Smooth muscle cell (in vitro differentiated cells): ENCODE measurements around the gene KRT13. TPM values are rescaled to one million over a fixed set of nuclear protein-coding genes. Genes with fewer than 3 reads are reported as not detected.

ENCODE experiments used
- DNase-seq: peaks from one replicate; lab custom pipeline; 2025; ENCODE audit not compliant: unreplicated experiment; lab: John Stamatoyannopoulos, UW
- H2AFZ ChIP-seq: fragments of 200-600 bp; sonication (generic); 2 replicates; pipeline ENCODE4 v1.6.0; 2016; ENCODE audit warnings: antibody characterized with exemption, low read depth, mild to moderate bottlenecking
- H3F3A ChIP-seq: fragments of 200-600 bp; sonication (generic); 2 replicates; pipeline ENCODE4 v1.6.0; 2017; ENCODE audit warnings: antibody characterized with exemption, low read depth
- H3K27ac ChIP-seq: fragments of 200-600 bp; sonication (generic); 2 replicates; pipeline ENCODE4 v1.5.1; 2016; ENCODE audit warnings: low read depth, mild to moderate bottlenecking
- H3K27me3 ChIP-seq: fragments of 200-600 bp; sonication (generic); 2 replicates; pipeline ENCODE4 v1.6.1; 2016; ENCODE audit warnings: low read depth, mild to moderate bottlenecking
- H3K36me3 ChIP-seq: fragments of 200-600 bp; sonication (generic); 2 replicates; pipeline ENCODE4 v1.5.1; 2016; ENCODE audit warnings: low read depth
- H3K4me1 ChIP-seq: fragments of 200-600 bp; sonication (generic); 2 replicates; pipeline ENCODE4 v1.5.1; 2016; ENCODE audit warnings: low read depth
- H3K4me2 ChIP-seq: fragments of 200-600 bp; sonication (generic); 2 replicates; pipeline ENCODE4 v1.6.0; 2016; ENCODE audit warnings: mild to moderate bottlenecking
- H3K4me3 ChIP-seq: fragments of 200-600 bp; sonication (generic); 2 replicates; pipeline ENCODE4 v1.5.1; 2016; ENCODE audit warnings: mild to moderate bottlenecking
- H3K79me2 ChIP-seq: fragments of 200-600 bp; sonication (generic); 2 replicates; pipeline ENCODE4 v1.6.0; 2016; ENCODE audit warnings: low read depth, mild to moderate bottlenecking
- H3K9ac ChIP-seq: fragments of 200-600 bp; sonication (generic); 2 replicates; pipeline ENCODE4 v1.6.0; 2016; ENCODE audit warnings: low read depth
- H3K9me3 ChIP-seq: fragments of 200-600 bp; sonication (generic); replicated peaks from 2 replicates; pipeline ENCODE4 v1.5.1; 2016; ENCODE audit warnings: low read depth
- H4K20me1 ChIP-seq: fragments of 200-600 bp; sonication (generic); 2 replicates; pipeline ENCODE4 v1.6.0; 2016; ENCODE audit warnings: low read depth
- WGBS: methylation state at CpG from one replicate; pipeline ENCODE4 v1.1.7; 2016; ENCODE audit warnings: low lambda C conversion rate; 5-methylcytosine and 5-hydroxymethylcytosine counted together
- polyA plus RNA-seq: library from polyadenylated mRNA; unstranded; fragments of >200 nt; fragmentation: Nextera tagmentation; extraction: Ambion mirVana; gene quantifications from 2 replicates; pipeline ENCODE4 v1.2.1, GENCODE V29; 2016
- total RNA-seq: library from RNA; depleted of rRNA; stranded (reverse); fragments of >200 nt; gene quantifications from 2 replicates; pipeline ENCODE4 v1.2.3, GENCODE V29; 2014
- TF ChIP-seq, protein P1 (sequence below): fragments of 200-600 bp; sonication (generic); IDR thresholded peaks from 2 replicates; pipeline ENCODE4 v1.5.1; 2017; ENCODE audit warnings: borderline replicate concordance, mild to moderate bottlenecking, antibody characterized with exemption; ENCODE audit not compliant: insufficient read depth, poor library complexity, severe bottlenecking

KRT13 gene
- total and polyA plus RNA-seq, 2 experiments from 2014 or later, result 3.8 to 5.2 TPM

DNA sequence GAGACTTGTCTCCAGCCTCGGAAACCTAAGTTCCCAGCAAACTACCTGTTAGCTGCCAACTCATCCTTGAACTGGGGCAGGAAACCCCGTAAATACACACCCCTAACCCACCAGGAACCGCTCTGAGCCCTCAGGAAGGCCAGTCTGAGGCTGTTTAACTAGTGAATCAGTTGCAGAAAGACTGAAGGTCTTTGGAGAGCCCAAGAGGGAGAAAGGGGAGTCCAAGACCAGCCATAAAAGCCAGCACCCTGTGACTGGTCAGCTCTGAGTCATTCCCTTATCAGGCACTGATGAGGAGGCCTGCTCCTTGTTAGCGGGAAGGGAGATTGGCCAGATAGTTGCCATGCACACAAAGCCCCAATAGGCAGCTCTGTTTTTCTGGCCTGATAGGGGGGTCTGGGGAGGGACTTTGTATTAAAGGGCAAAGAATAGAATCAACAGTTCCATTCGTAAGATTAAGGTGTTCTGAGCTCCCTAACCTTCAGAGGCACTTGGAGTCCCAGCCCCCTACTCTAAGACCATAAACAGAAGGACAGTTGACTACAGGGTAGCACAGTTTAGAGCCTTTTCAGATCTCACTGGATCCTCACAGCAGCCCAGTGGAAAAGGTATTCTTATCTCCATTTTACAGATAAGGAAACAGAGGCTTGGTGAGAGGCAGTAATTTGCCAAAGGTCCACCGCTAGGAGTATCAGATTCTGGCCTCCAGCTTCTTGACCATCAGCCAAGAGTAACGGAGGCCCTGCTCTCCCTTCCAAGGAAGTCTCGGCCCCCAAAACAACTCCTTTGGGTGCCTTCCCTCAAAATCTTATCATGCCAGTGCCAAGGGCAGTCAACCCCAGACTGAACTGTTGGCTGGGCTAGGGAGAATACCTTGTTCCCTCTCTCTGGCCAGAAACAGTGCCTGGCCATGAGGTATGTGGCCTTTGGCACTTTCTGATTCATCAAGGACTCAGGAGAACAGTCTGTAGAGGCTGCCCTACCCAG, 24.9 kb upstream of the KRT13 start:
- 20% methylated on average over 8 of the region's 8 CpGs for WGBS
- peaks cover 7% of the 10 kb centered on the region for H3F3A ChIP-seq
- H3K4me2 ChIP-seq, result peak overlapping the region; percentile 68
- H3K79me2 ChIP-seq, result peaks cover 9% of the 10 kb centered on the region
- no peak overlapping the region for H3K4me3 ChIP-seq
- peaks cover 34% of the 10 kb centered on the region for H3K4me1 ChIP-seq
- peak overlapping the region; percentile 79 for H3K9ac ChIP-seq
- TF ChIP-seq, protein P1, sequence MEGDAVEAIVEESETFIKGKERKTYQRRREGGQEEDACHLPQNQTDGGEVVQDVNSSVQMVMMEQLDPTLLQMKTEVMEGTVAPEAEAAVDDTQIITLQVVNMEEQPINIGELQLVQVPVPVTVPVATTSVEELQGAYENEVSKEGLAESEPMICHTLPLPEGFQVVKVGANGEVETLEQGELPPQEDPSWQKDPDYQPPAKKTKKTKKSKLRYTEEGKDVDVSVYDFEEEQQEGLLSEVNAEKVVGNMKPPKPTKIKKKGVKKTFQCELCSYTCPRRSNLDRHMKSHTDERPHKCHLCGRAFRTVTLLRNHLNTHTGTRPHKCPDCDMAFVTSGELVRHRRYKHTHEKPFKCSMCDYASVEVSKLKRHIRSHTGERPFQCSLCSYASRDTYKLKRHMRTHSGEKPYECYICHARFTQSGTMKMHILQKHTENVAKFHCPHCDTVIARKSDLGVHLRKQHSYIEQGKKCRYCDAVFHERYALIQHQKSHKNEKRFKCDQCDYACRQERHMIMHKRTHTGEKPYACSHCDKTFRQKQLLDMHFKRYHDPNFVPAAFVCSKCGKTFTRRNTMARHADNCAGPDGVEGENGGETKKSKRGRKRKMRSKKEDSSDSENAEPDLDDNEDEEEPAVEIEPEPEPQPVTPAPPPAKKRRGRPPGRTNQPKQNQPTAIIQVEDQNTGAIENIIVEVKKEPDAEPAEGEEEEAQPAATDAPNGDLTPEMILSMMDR, result no peak
- no peak for DNase-seq
- no peaks in the 10 kb centered on the region for H3K27me3 ChIP-seq
- H3K27ac ChIP-seq, result peak overlapping the region; percentile 92
- no peaks in the 10 kb centered on the region for H3K36me3 ChIP-seq
- no peaks in the 10 kb centered on the region for H3K9me3 ChIP-seq
- no peak overlapping the region for H2AFZ ChIP-seq
- peaks cover 22% of the 10 kb centered on the region for H4K20me1 ChIP-seq

DNA sequence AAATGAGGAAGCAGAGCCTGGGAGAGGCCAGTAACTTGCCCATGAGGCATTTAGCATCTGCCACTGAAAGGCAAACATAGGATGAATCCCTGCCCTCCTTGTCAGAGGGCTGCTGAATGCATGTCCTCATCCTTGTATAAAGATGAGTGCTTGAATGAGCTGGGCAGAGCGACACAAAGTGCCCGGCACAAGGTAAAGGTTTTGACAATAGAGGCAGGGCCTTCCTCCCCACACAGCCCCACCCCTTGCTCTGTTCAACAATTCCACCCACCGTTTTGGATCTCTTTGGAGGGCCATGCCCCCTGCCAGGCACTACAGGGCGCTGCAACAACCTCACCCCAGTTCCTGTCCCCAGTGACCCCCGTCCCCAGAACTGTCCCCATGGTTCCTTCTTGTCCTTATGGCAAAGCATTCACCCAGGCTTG, 24.1 kb upstream of the KRT13 start:
- H3K4me2 ChIP-seq, result peak overlapping the region; percentile 68
- H3K36me3 ChIP-seq, result no peaks in the 10 kb centered on the region
- peak overlapping the region; percentile 13 for H3K9ac ChIP-seq
- no peaks in the 10 kb centered on the region for H3K27me3 ChIP-seq
- peaks cover 7% of the 10 kb centered on the region for H3F3A ChIP-seq
- peaks cover 31% of the 10 kb centered on the region for H4K20me1 ChIP-seq
- H3K4me1 ChIP-seq, result peaks cover 34% of the 10 kb centered on the region
- H3K9me3 ChIP-seq, result no peaks in the 10 kb centered on the region
- WGBS, result 51% methylated on average over 5 of the region's 5 CpGs
- H3K4me3 ChIP-seq, result no peak overlapping the region
- TF ChIP-seq, protein P1, result no peak
- peak overlapping the region; percentile 92 for H3K27ac ChIP-seq
- no peak overlapping the region for H2AFZ ChIP-seq
- no peak for DNase-seq
- H3K79me2 ChIP-seq, result peaks cover 9% of the 10 kb centered on the region

GRCh38 chr17:41528959-41529353, 23.5 kb upstream of the KRT13 start:
- Histone ChIP-seq H3K9me3 (no peaks in the 10 kb centered on the region), H3K27me3 (no peaks in the 10 kb centered on the region), H3K4me1 (peaks cover 34% of the 10 kb centered on the region), H3K36me3 (no peaks in the 10 kb centered on the region), H3K27ac (peak overlapping the region; percentile 92), H3K4me2 (peak overlapping the region; percentile 62), H3K79me2 (peaks cover 9% of the 10 kb centered on the region), H3F3A (peaks cover 7% of the 10 kb centered on the region), H3K4me3 (peak overlapping the region; percentile 69), H2AFZ (peak overlapping the region; percentile 3), H3K9ac (no peak overlapping the region), H4K20me1 (peaks cover 36% of the 10 kb centered on the region)
- TF ChIP-seq, protein P1, result no peak
- no peak for DNase-seq
- WGBS, result 55% methylated on average over 10 of the region's 10 CpGs
